ENCODE results near the gene KANSL3.
A peak's percentile ranks its signal among the peaks of the same experiment; 100 is the strongest.
"Not testable (repeated sequence)": the region's sequence is repeated elsewhere in the genome, so short reads cannot be mapped to it uniquely, and the experiment has no call there.

The KANSL3 gene

DNA sequence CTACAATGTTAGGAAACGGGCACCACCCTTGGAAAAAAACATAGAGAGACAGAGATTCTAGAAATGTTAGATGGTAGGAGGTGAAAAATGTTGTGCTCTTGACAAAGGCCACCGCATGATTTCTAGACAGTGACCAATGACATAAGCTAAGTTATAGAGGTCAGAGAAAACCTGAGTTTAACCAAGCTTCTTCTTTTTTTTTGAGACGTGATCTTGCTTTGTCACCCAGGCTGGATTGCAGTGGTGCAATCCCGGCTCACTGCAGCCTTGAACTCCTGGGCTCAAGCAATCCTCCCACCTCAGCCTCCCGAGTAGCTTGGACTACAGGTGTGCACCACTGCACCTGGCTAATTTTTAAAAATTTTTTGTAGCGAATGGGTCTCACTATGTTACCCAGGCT lies 17.4 kb upstream of the KANSL3 start:
- DNase-seq (ENCODE audit: low read depth in 2 of 3, low spot score in 1 of 3), result no peak

DNA sequence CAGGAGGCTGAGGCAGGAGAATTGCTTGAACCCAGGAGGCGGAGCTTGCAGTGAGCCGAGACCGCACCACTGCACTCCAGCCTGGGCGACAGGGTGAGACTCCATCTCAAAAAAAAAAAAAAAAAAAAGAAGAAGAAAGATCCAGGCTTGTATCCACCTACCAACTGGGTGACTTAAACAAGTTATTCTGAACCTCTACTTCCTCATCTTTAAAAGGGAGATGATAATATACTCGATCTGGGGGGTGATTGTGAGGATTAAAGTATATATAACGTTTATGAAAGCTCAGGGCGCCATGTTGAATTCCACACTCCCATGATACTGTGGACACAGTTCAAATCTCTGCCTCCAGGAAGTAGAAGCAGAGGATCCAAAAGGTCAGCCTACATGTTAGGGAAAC lies 16.7 kb upstream of the KANSL3 start:
- not testable (repeated sequence) for DNase-seq (ENCODE audit: low read depth in 2 of 3, low spot score in 1 of 3)

DNA sequence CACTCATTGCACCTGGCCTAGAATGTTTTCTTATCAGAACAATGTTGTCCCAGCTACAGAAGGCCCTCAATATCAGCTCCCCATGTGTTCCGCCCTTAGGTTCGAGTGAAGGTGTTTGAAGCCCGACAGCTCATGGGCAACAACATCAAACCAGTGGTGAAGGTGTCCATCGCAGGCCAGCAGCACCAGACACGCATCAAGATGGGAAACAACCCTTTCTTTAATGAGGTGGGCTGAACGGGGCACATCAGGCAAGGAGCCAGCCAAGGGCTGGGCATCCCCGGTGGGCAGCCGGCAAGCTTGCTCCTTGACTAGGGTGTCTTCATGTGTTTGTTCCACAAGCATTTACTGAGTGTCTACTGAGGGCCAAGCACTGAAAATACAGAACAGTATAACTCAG lies 13.7 kb upstream of the KANSL3 start:
- no peak for DNase-seq (ENCODE audit: low read depth in 2 of 3, low spot score in 1 of 3)

DNA sequence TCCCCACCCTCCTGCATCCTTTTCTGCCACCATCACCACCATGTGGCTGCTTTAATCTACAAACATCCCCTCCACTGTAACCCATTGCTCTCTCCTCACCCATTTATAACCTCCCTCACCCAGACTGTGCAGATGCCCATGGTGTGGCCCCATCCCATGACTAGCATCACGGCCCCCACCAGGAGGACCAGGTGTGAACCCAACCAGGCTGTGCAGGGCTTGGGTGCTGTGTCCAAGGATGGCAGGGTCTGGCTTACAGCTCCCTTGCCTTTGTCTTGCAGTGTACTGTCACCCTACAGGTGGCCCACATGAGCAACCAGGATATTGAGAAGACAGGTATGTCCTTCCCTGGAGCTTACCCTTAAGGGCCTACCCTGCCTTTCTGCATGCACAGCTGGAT lies 11.2 kb upstream of the KANSL3 start:
- DNase-seq (ENCODE audit: low read depth in 2 of 3, low spot score in 1 of 3), result no peak

DNA sequence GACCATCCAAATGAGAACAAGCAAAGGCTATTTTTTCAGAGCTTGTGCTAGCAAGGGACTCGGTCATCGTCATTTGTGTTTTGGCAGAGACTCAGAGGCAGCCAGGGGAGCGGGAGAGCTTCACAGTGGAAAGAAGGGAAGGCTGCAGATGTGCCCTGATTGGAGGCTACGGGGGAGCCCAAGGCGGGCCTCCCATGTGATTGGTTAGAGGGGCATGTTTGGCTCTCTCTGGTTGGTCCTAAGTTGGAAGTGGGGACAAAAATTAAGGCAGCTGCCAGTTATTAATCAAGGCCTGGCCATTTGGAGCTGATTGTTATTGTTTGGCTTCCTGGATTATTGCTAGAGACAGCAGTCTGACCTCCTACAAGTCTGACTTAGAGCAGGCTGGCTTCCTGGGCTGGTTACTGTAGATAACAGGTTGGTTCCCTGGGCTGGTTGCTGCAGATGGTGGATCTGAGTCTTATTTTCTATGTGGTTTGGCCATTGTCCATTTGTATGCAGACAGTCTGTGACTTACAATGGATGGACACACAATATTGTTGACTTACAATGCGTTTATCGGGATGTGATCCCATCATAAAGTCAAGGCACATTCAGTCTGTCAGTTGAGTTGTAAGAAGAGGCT lies 10.3 kb upstream of the KANSL3 start:
- no peak for DNase-seq (ENCODE audit: low read depth in 2 of 3, low spot score in 1 of 3)

DNA sequence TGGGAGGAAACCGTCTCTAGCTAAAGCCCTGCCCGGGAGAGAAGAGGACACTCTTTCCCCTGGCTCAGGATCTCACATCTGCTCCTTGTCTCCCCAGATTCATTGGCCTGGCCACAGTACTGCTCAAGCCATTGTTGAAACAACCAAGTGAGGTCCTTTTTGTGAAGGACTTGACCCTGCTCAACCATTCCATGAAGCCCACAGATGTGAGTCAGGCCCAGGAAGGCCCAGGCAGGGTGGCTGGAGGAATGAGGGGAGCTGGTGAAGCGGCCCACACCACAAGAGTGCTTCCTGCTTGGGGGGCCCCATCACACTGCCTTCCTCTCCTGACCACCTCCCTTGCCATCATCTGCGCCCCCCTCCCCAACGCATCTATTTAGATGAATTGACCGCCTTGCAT lies 9.6 kb upstream of the KANSL3 start:
- no peak for DNase-seq (ENCODE audit: low read depth in 2 of 3, low spot score in 1 of 3)

DNA sequence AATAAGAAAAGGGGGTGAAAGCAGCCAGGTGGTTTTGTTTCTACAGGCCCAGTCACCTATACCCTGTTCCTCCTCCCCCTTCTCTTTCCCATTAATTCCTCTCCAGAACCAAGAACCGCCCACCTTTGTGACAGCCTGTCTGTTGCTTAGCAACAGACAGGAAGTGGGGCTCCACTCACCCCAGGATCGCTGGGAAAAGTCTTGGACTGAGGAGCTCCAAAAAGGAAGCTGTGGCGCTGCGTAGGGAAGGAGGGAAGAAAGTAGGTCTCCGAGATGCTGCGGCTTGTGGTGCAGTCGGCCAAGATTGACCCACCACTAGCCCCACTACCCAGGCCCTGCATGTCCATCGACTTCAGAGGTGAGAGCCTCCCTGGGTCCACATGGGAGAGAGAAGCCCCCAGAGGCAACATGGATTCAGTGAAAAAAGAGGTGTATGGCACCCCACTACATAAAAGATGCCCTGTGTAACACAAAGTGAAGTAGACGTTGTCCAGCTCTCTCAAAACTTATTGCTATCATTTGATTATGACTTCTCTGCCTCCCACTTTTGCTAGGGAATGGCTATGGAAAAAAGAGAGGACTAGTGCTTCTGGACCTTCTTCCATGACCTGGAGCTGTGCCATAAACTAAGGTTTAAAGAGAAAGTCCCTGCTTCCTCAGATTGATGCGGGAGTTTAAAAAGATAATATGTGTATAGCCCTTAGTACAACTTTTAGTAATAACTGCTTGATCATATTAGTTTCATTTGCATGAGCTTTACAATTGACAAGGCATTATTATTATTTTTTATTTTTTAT lies 4.7 kb upstream of the KANSL3 start, which contains the start of gene FER1L5:
Gene FER1L5, plus strand, starts transcription at position 201 of the 797 bp plus-strand sequence. Its CDS starts 73 bp downstream, at position 274.
- DNase-seq (ENCODE audit: low read depth in 2 of 3, low spot score in 1 of 3), result no peak

DNA sequence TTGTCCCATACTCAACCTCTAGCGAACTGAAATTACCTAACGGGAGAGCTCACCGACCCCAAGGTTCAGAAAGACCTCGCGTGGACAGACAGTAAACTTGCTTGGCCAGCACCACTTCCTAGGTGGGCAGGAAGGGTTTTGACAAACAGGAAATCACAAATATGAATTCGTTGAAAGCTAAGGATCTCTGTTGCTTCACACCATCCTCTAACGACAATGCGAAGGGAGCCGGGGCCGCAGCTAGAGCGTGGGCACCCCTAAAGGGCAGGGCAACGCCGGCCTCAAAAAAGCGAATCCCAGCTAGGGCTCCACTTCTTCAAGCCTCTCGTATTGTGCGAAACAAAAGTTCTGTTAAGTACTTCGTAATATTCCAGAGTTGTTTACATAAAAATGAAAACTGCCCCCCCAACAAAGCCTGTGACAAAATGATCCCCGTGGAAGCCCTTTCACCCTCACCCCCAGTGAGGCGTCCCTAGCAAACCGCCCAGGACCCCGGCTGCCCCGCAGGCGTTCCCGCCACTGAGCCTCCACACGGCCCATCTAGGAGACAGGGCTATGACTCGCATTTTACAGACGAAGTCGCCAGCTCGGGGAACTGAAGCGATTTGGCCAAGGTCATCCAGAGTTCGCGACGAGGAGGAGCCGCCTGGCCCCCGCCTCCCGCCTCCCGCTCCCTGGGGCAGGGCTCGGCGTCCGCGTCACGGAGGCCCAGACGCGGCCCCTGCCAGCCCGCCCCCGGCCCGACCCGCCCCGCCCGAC lies 548 bp downstream of the KANSL3 start:
- DNase-seq (ENCODE audit: low read depth in 2 of 3, low spot score in 1 of 3), result peak; percentile 65 to 80 (median 76)

DNA sequence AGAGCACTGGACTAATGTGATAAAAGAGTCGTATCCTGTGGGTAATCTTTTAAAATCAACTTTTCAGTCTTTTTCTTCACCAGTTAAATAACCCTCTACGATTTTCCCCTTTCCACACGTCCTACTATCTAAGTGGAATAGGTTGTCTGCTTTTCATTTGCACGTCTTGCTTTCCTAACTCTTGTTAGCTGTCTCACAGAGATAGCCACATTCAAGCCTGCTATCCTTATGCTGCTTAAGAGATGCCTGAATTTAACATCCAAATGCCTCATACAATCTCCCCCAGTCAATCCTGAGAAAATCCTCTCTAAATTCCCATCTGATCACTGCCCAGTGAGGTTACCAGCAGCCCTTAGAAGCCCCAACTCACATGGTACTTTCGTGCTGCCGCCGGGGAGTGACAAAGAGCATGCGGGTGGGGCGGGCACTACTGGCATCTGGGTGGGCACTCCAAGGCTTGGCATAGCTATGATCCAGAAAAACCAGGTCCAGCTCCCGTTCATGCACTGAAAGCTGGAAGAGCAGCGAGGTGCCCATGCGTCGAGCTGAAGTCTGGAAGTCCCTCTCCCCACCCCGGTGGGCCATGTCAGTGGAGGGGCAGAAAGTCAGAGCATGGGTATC lies 1.5 kb downstream of the KANSL3 start:
- DNase-seq (ENCODE audit: low read depth in 2 of 3, low spot score in 1 of 3), result no peak

DNA sequence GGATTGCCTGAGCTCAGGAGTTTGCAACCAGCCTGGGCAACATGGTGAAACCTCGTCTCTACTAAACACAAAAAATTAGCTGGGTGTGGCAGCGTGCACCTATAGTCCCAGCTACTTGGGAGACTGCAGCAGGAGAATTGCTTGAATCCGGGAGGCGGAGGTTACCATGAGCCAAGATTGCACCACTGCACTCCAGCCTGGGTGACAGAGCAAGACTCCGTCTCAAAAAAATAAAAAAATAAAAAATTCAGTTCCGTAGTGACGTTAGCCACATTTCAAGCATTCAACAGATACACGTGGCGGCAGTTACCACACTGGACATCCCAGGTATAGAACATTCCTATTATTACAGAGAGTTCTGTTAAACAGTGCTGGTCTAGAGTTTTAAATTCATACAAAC lies 4.5 kb downstream of the KANSL3 start:
- DNase-seq (ENCODE audit: low read depth in 2 of 3, low spot score in 1 of 3), result no peak

DNA sequence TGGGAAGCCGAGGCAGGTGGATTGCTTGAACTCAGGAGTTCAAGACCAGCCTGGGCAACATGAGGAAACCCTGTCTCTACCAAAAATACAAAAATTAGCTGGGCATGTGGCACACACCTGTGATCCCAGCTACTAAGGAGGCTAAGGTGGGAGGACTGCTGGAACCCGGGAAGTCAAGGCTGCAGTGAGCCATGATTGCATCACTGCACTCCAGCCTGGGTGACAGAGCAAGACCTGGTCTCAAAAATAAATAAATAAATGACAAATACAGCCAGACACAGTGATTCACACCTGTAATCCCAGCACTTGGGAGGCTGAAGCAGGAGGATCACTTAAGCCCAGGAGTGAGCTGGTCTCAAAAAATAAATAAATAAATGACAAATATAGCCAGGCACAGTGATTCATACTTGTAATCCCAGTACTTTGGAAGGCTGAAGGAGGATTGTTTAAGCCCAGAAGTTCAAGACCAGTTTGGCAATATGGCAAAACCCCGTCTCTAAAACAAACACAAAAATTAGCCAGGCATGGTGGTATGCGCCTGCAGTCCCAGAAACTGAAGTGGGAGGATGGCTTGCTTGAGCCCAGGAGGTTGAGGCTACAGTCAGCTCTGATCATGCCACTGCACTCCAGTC lies 6.2 kb downstream of the KANSL3 start:
- no peak for DNase-seq (ENCODE audit: low read depth in 2 of 3, low spot score in 1 of 3)

DNA sequence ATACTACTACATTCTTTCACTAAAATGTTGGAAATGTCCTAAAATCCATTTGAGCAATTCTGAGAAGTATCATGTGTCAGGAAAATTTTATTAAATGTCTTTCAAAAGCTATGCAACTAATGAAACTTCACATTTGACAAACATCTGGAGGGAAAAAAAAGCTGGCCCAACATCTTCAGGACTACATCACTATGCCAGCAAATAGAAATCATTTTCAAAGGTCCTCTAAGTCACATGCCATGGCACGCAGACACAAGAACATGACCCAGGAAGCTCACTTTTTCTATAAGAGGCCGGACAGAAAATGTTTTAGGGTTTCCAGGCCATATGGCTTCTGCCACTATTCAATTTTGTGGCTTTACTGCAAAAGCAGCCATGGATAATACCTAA lies 11.6 kb downstream of the KANSL3 start:
- no peak for DNase-seq (ENCODE audit: low read depth in 2 of 3, low spot score in 1 of 3)

DNA sequence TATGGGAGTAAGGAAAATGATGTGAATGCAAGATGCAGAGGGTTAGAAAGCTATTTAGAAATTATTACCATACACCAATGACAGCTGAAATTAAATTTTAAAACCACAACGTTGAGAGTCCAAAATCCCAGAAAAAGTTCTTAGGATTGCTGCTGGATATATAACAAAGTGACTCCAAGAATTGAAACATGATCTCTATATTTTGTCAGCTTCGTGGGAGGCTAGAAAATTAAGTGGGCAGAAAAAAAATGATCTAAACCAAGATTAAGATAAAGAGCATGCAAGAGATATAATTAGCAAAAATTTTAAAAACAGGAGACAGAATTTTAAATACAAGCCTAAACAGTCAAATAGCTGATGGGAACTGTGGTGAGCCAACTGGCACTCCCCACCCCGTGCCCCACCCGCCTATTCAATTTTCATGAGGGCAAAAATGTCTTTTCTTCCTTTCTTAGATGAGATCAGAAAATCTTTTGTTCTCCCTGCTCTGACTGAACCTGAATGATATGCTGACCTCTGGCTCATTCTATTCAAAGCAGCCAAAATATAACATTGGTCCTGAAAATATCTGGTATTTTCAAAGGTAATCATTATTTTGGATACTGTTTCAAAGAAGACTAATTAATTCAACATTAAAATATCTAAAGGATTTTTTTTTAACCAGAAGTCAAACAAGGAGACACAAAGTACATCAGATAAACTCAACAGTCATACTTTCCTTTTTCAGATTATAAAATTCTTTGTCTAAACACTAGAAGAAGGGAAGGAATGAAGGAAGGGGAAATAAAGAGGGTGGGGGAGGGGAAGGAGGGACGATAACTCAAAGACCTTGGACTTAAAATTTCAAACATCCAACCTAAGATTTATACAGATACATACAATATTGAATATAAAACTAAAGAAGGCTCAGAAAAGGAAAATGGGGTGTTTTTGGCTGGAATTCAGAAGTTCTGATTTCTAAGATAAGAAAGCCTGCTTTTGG lies 12.2 kb downstream of the KANSL3 start:
- DNase-seq (ENCODE audit: low read depth in 2 of 3, low spot score in 1 of 3), result no peak

DNA sequence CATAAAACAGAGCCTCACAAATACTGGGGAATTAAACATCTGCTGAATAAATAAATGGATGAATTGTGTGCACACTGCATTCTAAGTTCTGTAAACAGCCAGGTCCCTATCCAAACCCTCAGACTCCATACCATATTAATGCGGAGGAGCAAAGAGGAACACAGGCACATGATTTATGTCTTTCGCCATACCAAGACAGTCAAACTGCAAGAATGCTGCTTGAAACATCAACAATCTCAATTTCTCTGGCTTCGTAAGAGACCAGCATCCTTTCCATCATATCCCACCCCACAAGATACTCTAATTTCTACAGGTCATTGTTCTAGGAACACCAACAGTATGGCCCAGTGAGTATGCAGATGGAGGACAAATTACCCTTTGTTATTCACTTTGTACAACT lies 15.0 kb downstream of the KANSL3 start:
- no peak for DNase-seq (ENCODE audit: low read depth in 2 of 3, low spot score in 1 of 3)

DNA sequence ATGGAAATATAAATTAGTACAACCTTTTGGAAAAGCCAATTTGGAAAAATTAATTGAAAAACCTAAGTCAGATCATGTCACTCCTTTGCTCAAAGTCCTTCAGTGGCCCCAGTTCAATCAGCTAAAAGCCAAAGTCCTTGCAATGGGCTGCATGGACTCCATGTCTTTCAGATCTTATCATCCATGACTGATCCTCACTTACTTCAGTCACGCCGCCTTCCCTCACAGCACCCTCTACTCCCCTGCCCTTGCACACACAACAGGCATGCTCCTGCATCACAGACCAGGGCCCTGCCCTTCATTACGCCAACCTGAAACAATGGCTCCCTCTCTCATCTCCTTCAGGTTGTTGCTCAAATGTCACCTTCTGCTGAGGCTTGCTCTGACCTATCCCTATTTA lies 15.6 kb downstream of the KANSL3 start:
- DNase-seq (ENCODE audit: low read depth in 2 of 3, low spot score in 1 of 3), result no peak

DNA sequence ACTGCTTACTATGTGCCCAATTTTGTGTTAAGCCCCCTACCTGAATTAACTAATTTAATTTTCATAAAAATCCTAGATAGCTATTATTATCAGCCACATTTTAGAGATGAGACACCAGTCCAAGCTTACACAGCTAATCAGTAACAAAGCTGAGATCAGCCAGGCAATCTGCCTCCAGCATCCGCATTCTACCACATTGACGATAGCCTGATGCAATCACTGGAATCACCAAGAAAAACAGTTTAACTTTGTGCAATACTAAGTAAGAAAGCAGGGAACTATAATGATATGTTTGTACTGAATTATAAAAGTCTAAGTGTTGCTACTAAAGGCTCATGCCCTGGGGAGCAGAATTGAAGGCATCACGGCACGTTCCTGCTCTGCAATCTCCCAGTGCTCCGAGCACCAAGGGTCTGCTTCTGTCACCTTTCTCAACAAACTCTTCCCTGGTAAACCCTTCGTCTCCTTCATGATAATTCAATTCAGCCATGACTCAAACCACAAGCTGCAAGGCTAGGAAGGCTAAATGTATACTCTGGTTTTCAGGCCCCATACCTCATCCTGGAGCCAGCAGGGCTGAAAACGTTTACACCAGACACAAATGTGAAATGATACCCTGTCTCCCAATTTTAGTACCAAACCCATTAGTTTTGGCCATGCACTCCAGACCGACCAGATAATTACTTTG lies 19.4 kb downstream of the KANSL3 start:
- DNase-seq (ENCODE audit: low read depth in 2 of 3, low spot score in 1 of 3), result no peak

DNA sequence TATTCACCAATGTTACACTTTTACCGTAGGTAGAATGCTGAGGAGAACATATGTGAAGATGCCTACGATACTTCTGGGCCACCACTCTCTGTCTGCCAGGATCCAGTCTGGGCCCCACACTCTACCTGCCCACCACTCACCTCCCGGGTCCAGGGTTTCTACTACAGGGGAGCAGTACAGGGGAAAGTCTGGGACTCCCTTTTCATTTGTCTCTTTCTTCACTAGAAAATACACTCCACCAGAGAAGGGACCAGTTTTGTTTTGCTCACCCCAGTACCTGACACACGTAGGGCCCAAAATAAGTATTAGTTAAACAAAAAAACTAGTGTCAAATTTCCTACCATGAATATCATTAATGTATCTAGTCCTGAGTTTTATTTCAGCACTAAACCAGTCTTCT lies 21.1 kb downstream of the KANSL3 start:
- DNase-seq (ENCODE audit: low read depth in 2 of 3, low spot score in 1 of 3), result no peak

DNA sequence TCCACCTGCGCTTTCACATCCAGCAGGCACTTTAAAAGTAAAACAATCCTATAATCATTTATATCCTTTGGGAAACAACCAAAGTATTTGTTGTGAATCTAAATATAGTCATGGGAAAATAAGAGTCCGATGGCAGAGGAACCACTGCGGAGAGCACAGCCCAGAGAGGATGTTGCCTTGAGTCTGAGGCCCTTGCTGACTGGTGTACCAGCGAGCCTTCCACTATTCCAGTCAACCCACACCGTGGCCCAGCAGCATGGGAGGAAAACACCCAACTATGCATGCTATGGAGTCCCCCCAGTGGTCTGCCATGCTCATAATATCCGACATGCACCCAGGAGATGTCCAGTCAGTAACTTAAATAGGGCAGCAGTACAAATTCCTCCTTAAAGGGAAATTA lies 21.6 kb downstream of the KANSL3 start:
- DNase-seq (ENCODE audit: low read depth in 2 of 3, low spot score in 1 of 3), result no peak

DNA sequence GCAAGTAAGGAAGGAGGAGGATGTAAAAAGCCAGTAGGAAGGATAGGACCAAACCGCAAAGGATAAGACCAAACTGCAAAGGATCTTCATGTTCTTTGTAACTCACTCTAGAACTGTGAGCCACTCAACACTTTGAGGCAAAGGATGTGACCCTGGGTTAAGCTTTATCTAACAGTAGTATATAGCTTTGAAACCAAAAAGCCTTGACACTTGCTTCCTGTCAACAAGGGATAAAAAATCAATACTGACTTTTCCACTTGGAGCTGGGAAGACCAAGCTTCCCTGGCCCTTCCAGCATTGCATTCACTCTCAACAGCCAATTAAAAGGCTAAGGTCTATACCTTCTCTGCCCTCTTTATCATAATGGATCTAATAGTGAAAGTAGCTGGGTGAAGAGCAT lies 22.0 kb downstream of the KANSL3 start:
- DNase-seq (ENCODE audit: low read depth in 2 of 3, low spot score in 1 of 3), result no peak

All from stimulated activated CD4-positive, alpha-beta T cell treated with anti-CD3 and anti-CD28 coated beads, Interleukin-12 subunit alpha, Interleukin-12 subunit beta, amount 100 ng/mL, for 48 hours (primary cell).